SKM-1 treated with dmso at 0.1 percent for 144 hours (cell line): Measurements from ENCODE around the gene CTXND1.

Experiments used
- DNase-seq: peaks from one replicate; lab custom pipeline; 2025; ENCODE audit not compliant: unreplicated experiment; lab: John Stamatoyannopoulos, UW

Gene CTXND1

DNA sequence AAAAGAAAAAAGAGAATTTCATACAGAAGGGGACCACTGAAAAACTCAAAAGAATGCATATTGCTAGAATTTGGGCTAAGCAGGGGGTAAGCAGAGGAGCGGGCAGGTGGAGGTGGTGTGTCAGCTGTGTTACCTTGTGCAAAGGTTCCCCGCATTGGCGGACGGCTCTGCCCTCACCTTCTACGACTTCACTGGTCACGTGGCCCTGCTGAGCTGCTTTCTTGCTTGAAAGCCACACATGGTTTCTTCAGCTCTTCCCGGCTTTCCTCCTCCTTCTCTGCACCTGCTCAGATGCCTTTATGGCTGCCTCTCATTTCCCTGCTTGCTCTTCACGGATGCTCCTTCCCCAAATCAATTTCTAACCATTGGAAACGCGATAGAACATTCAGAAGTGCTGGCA, 68.7 kb downstream of the CTXND1 start:
- no peak for DNase-seq

DNA sequence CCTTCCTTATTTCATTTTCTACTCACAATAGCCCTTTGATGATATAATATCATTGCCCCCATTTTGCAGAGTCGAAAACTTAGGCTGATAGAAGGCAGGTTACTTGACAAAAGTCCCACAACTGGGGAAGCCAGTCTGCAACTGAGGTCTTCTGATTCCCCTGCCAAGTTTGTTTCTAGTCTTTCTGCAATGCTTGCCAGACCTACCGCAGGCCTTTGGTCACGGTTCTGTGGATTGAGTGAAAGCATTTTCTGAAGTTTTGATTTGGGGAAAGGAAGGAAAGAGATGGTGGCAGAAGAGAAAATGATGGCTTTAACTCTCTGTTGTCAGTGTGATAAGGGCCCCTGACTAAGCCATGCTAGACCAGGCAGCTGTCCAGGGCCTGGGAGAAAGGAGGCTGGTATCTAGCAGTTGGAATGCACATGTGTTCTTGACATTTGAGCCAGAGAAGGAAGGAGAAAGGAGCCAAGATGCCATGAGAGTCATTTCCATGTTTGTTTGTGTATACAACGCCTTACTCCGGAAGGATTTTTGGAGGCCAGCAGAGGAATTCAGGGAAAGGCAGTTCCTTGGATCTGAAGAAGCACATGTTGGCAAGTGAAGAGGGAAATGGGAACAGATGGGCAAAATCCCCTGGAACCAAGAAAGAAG, 69.3 kb downstream of the CTXND1 start:
- no peak for DNase-seq

DNA sequence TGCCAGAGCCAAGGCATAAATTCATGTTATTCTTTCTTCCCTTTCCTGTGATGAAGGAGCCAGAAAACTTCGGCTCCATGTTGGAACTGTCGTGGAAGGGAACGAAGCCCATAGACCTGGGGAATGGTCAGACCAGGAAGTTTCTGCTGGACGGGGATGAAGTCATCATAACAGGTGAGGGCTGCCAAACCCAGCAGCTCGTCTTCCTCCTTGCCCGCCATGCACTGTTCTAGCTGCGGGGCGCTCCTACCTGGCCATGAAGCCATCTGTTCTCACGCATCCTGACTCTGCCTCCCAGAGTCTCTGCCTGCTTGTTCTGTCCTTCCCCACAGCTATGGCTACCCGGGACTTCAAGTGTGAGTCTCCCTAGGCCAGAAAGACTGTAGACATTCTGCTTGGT, 71.0 kb downstream of the CTXND1 start:
- DNase-seq, result no peak

DNA sequence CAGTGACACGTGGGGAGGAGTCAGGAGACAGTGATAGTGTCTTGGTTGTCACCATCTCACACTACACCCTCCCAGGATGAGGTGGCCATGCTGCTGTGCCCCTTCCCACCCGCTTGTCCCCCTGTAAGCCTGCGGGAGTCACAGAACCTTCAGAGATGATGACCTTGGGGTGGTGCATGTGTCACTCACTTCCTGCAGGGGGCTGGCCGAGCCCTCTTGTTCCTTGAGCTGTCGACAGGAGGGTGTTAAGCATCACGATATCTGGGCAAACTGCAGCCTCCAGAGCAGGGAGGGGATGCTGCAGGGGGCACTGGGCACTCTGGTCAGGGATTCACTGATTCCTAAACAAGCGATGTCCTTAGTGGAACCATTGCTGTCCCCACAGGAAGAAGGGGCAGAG, 71.5 kb downstream of the CTXND1 start:
- no peak for DNase-seq

GRCh38 chr15:80179935-80180334, 72.1 kb downstream of the CTXND1 start:
- DNase-seq, result no peak

- no peak for DNase-seq
Observed at GRCh38 chr15:80179025-80179759, 72.8 kb downstream of the CTXND1 start.

- peak; percentile 18 for DNase-seq
Observed at GRCh38 chr15:80177156-80177555, 74.9 kb downstream of the CTXND1 start.

DNA sequence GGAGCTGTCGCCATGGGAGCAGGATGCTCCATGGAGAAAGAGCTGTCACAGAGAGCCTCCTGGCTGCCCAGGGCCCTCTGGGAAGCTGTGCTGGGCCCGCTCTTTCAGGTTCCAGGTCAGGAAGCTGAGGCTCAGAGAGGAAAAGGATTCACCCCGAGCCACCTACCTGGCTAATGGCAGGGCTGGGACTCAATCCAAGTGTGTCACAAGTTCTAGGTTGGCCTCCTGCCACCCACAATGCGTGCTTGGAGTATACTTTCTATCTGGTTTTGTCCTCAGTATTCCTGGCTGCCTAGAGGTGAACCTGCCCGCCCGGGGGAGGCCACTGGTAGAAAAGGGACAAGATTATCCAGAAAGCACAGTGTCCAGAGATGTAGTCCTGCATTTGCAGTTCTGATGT, 75.6 kb downstream of the CTXND1 start:
- DNase-seq, result no peak

DNA sequence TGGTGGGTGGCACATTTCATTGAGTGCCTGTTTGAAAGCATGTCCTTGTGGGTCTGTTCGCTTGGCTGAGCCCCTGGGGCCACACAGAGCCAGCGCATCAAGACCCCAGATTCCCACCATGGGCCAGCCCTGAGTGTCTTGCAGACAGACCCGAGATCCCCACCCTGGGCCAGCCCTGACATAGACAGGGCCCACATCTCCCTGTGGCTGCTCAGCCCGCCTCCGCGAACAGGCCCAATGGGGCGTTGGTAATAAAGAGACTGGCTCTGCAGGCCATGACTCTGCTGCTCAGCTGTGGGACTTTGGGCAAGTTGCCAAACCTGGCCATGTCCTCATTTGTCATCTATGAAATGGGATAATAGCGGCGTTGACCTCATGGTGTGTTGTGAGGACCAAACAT, 76.6 kb downstream of the CTXND1 start:
- DNase-seq, result no peak

DNA sequence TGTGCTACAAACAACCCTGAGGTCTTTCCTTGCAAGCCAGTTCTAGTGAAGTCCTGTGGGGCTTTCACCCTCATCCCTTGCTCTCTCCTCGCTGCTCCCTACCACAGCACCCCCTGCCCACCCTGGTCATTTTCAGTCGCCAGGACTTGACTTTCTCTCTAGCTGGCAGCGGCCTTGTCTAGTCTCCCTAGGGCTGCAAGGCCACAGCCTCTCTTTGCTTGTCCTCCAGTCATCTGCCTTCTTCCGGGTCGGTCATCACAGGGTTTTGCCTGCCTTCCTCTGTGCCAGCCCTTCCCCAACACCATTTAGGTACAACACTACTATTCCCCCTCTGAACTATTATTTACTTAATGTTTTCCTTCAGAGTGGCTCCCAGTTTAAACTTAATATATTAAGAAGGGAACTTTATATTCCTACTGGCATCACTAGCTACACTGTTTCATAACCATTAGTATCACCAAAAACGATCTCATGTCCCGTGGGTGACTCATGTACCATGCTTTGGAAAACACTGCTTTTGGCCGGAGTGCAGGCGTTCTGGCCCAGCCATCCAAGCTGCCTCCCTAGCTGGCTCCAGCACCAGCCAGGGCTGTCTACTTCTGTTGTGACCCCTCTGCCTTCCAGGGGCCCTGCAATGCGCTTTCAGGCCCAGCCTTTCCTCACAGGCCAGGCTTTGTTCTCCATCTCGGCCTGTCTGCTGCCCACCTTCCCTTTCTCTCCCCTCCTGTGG, 77.8 kb downstream of the CTXND1 start:
- no peak for DNase-seq

DNA sequence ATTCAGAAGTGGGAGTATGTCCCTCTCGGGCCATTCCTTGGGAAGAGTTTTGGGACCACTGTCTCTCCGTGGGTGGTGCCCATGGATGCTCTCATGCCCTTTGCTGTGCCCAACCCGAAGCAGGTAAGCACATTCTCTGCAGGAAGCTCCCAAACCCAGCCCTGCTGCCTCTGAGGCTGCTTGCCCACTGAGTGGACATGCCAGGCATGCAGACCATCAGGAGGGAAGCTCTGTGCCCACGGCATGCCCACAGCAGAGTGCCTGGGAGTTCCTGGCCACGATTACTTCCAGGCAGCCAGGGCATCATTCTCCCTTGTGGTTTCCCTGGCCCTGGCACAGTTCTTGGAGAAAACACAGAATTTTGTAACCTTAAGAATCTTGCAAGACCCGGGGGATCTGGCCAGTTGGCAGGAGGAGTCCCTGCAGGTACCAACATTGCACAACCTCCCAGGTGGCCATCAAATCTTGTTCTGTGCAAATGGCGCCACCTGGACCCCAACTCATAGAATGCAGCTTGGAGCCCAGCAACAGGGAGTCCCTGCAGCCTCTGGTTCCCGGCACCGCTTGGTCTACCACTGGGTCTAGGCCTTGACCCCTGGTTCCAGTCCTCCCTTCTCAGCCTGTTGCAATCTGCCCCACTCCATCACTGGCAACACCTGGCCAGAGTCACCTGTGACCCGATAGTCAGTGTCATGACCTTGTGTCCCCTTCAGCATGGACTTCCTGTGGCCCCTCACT, 78.8 kb downstream of the CTXND1 start:
- peak; percentile 16 for DNase-seq

GRCh38 chr15:80172401-80172800, 79.6 kb downstream of the CTXND1 start:
- DNase-seq, result no peak

DNA sequence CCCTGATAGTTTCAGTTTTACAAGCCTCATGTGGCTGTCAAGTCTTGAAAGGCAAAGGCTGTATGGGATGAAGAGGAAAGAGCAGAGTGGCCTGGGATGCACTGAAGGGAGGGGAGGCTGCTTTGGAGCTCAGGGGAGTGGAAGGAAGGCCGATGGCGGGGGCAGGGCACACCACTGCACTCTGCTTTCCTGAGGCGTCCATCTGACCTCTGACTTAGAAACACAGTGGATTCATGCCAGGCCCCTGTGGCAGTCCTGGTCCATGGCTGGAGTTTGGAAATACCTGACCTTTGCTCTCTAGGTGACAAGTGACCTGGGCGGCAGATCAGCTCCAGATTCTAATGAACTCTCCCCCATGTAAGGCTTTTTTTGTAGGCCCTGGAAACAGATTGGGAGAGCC, 80.2 kb downstream of the CTXND1 start:
- DNase-seq, result no peak

- no peak for DNase-seq
Observed at GRCh38 chr15:80170596-80170995, 81.4 kb downstream of the CTXND1 start.

GRCh38 chr15:80169768-80170357, 82.2 kb downstream of the CTXND1 start:
- DNase-seq, result no peak

- no peak for DNase-seq
Observed at GRCh38 chr15:80168421-80168820, 83.6 kb downstream of the CTXND1 start.

DNA sequence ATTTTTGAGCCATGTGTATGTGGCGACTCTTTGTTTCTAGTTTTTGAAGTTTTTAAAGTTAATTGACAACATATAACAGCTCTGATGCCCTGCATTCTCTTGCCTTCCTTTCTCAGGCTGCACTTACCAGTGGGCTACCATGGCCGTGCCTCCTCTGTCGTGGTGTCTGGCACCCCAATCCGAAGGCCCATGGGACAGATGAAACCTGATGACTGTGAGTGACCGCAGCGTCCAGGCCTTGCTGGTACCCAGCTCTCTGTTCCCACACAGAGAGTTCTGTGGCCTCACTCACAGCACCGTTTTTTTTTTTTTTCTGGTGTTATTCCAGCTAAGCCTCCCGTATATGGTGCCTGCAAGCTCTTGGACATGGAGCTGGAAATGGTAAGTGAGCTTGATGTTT, 84.1 kb downstream of the CTXND1 start:
- no peak for DNase-seq

DNA sequence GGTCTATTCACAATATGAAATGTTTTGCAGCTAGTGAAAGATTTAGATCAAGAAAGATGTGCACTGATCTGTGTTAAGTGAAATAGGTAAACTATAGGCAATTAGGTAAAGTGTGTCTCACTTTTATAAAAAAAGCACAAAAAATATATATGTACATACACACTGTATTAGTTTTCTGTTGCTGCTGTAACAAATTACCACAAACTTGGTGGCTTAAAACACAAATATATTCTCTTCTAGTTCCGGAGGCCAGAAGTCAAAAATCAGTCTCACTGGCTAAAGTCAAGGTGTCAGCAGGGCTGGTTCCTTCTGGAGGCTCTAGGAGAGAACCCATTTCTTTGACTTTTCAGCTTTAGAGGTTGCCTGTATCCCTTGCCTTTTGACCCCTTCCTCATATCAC, 88.1 kb downstream of the CTXND1 start:
- no peak for DNase-seq

DNA sequence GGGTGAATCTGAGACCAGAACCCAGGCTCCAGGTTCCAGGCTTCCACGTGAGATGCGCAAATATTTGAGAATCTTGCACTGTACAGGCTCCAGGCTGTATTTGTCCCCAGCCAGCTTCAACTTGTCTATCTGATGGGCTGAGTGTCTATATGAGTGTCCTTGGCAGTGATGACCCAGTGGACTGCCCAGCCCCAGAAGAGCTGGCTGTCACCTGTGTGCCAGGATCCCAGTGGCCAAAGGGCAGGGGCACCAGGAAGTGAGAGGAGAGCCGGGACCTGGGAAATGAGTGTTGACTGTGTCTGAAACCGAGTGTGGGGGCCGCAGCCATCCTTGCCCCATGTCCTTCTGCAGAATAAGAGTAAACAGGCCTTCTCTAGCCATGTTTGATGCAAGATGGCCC, 88.8 kb downstream of the CTXND1 start:
- DNase-seq, result no peak

DNA sequence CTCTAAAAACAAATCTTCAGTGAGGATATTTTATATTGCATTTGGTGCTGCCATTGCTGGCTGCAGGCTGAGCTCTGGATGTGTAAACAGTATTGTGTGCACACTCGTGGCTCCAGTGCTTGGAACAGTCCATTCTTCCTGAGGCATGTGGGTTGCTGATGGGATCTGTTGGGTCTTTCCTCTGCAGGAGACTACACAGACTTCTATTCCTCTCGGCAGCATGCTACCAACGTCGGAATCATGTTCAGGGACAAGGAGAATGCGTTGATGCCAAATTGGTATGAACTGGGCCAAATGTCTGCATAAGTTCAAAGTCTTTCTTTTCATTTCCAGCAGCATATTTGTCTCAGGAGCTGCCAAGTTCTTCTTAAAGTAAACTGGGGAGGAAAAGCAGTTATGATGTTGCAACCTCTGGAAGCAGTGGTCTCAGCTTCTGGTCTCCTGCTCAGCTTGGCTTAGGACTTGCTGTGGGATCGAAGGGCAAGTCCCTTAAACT, 89.9 kb downstream of the CTXND1 start:
- DNase-seq, result no peak

DNA sequence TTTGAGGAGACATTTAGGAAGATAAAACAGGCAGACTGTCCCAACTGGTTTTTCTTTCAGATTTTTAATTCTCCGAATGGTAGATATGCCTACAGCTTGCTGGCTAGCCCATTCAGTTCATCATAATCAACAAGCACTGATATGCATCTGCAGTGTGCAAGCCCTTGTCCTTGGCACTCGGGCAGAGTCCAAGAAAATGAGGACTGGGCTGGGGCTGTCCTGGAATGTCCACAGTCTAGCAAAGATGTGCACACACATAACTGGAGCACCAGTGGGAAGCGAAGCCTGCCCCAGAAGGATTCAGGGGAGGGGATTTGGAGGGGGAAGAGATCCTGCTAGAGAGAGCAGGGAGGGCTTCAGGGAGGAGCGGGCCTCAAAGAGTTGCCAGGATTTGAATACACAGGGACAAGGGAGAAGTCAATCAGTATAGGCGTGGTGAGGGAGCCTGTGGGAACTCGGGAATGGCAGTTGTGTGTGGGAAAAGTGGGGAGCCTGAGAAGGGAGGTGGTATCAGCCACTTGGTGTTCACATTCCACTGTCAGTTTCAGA, 90.5 kb downstream of the CTXND1 start:
- no peak for DNase-seq
